ENCODE results near the gene SLC66A1.

- TF ChIP-seq EP300 (IDR thresholded peaks at IDR 0.05) = no peak
- no peak for TF ChIP-seq CTCF (IDR thresholded peaks at IDR 0.05)
Measured at GRCh38 chr1:19324665-19324990, 12.5 kb downstream of the SLC66A1 start.
